SHP77 (cell line): Measurements from ENCODE around the gene SP2.

Experiments
- DNase-seq, 2 experiments: peaks; one replicate each; lab custom pipeline; 2025; lab: John Stamatoyannopoulos, UW

Gene SP2

DNA sequence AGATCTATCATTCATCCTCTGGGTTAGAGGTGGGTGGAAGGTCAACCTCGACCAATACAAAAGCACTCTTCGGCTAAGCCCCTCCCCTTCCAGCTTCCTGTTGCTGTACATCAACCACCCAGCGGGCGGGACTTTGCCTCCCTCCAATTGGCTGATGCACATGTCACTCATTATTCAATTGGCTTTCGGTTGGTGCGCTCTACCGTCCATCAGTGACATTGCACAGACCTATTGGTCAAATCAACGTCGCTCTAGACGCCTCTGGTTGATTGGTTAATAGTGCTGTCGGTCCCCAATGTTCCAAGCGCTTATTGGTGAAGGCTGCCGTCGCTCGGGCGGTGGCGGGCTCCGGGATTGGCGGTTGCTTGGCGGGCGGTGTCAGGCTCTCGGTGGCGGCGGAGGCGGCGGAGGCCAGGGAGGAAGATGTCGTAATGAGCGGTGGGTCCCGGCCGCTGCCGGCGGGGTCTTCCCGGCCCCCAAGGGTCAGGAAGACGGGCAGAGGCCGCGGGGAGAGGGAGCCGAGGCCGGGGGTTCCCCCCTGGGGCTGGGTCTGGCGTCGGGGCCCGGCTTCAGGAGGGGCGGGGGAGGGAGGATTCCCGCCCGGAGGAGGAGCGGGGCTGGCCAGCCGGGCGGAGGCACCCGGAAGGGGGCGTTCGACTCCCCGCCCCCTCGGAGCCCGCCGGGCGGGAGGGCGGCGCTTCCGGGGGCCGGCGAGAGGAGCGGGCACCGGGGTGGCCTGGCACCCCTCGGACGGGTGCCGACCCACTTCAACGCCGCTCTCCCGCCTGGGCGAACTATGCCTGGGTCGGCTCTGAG is at the start of gene SP2:
Gene SP2 (plus strand): TSS at position 381 of the 816 bp plus-strand sequence. CDS start 51 bp downstream, at position 432.
- DNase-seq, result peak; percentile 100

DNA sequence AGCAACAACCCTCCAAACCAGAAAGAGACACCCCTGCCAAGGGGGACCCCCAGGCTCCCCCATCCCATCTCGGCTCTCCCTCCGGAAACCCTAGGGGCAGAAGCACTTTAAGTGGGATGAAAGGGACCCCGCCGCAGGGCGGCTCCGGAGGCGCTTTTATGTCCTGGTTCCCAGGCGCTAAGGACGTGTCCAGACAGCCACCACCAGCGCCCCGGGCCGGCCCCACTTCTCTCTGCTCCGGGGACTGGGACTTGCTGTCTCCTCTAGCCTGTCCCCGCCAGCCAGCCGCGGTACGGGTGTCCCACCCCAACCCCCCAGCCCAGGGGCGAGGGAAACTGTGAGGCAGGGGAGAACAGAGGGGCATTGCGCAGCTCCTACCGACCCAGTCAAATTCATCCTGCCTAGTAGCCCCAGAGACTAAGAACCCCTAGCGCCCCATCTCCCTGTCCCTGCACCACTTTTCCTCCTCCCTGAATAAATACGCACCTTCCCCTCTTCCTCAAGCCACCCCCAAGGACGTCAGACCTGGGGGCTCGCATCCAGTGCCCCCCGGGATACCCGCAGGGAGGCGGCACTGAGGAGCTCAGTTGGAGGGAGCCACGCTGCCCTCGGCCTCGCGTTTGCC is 49.2 kb upstream of the SP2 start:
- no peak for DNase-seq

DNA sequence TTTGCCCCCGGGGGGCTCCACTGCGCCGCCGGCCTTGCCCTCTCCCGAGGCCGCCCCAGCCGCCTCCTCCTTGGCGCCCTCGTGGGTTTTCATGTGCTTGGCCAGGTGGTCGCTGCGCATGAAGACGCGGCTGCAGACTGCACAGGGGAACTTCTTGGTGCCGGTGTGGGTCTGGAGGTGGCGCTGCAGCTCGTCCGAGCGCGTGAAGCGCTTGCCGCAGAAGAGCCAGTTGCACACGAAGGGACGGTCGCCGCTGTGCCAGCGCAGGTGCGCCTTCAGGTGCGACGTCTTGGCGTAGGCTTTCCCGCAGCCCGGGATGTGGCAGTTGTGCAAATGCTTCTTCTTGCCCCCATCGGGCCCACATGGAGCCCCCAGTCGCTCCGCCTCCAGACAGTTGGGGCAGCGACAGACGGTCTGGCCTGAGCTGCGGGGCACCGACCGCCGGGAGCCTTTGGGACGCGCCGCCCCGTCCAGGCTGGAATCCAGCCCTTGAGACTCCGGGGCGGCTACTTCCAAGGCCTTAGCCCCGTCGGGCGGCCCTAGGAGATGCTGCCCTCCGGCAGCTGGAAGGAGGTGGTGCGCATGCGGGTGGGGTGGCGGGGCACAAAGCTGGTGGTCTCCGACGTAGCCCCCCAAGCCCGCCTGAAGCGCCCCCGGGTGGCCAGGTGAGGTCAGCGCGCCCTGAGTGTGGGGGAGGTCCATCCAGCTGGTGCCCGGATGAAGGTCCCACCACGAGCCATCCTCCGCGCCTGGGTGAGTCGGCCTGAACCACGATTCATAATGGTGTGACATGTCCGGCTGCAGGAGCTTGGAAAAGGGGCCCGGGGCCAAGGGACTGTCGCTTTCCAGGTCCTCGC is 48.5 kb upstream of the SP2 start:
- DNase-seq, result no peak

DNA sequence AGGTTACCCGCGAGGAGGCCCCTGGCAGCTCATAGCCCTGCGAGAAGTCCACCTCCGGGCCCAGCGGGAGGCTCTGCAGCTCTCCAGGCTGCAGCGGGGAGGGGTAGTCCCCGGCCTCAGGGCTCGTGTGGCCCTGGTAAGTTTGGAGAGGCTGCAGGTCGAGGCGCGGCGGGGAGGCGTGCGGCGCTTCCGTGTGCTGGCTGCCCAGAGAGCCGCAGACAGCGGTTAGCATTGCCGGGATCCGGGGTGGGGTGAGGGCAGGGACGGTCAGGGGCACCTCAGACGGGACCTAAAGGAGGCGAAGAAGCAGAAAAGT is 47.9 kb upstream of the SP2 start:
- no peak for DNase-seq

DNA sequence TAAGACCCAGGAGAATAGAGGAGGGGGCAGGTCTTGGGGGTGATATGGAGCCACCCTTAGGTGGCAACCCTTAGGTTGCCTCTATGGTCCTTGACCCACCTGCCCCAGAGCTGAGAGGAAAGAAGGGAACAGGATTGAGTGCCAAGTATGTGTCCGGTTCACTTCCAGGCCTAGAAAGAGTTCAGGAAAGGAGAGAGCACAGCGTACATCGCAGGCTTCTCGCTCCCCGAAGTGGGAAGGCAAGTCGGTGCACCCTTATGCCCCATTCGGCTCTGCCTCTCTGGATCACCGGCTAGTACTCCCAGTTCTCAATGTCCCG is 45.7 kb upstream of the SP2 start:
- DNase-seq, result no peak

DNA sequence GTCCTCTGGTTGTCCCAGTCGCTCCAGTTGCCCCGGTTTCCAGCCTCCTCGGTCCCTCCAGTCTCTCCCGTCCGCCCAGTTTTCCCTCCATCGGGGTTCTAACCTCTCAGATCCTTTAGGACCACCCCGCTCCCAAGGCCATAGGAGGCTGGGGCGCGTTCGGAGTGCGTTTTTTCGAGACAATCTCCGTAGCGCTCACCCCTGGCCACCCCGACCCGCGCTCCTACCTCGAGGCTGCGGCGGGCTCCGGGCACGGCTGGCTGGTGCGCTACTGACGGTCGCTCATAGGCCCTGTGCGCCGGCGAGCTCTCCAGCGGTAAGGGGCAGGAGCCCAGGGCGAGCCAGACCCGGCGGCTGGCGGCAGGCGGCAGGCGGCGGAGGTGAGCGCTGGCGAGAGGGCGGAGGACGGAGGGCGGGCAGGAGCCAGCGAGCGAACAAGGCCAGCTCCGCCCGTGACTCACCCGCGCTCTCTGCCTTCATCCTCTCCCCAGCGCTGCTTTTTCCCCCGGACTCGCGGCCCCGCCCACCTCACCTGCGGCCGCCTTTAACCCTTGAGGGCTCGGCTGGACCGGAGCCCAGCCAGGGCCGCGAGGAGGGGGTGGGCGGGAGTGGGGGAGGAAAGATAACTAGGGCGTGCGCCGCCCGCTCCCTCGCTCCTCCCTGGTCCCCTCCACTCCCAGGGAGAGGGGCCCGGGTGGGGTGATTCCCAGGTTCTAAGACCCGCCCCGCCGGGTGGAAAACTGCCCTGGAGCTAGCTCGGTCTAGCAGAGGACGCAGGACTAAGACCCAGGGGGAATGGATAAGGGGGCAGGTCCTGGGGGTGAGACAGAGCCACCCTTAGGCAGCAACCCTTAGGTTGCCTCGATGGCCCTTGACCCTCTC is 45.1 kb upstream of the SP2 start, which contains the start of gene SP6:
Gene SP6 (minus strand): TSS at position 472 of the 882 bp plus-strand sequence. CDS start 2,734 bp downstream, outside the sequence.
- DNase-seq, result peak; percentile 27 to 65

DNA sequence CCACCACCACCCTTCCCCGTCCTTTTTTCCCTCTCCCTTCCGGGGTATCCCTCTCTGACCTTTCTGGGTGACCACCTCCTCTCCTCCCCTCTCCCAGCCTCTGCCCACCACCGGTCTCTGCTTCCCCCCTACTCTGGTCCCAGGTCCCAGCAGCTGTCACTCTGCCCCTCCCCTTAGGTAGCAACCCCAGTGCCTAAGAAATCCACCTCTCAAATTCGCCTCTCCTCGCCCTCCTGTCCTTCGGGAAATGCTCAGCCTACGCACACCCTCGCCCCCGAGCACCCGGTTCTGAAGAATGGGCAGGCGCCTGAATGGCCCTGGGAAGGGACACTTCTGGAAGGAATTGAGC is 44.3 kb upstream of the SP2 start:
- DNase-seq, result no peak

DNA sequence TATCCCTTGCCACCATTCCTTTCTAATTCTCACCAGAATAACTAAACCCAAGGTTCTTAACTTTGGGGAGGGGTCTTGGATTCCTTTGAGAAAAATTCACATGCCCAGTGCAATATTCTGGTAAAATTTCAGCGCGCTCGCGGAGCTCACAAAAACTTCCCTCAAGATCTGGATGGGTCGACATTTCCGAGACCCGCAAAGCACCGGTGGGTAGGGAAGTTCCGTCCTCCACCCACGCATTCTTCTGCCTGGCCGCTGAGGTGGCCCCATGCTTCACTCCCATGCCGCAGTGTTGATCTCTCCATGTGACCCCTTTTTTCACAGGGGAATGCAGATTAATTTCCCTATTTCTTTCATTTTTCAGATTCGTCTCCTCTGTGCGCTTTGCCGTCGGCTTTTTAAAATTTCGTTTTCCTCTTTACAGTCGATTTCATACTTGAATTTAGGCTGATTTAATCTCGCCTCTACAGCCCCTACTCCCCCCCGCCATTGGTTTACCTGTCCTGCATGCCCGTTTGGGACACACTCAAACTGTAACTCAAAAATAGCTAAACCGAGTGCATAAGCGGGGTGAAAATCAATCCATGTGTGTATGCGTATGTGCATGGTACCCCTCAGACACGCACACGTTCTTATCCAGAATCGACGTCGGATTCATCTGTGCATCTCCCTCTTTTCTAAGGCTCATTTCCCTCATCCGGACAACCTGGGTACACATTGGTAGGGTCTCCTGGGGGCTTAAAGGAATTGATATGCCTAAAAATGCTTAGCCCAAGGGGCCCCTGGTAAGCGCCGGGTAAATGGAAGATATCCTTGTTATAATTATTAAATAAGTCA is 43.7 kb upstream of the SP2 start:
- no peak for DNase-seq

DNA sequence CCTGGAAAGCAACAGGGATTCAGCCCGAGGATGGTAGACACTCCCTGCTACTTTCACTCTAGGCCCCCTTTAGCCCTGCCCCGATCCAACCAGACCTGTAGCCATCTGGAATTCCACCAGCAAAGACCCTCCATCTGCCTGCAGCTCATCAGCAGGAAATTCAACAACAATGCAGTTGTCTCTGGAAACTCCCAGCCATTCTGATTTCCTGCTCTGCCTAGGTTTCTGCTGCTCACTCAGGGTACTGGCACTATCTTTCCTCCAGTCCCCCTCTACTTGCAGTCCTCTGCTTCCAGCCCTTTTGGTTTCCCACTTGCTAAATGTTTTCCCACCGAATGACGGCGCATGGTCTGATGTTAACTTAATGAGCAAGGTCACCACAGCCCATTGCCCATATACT is 42.4 kb upstream of the SP2 start:
- DNase-seq, result no peak

DNA sequence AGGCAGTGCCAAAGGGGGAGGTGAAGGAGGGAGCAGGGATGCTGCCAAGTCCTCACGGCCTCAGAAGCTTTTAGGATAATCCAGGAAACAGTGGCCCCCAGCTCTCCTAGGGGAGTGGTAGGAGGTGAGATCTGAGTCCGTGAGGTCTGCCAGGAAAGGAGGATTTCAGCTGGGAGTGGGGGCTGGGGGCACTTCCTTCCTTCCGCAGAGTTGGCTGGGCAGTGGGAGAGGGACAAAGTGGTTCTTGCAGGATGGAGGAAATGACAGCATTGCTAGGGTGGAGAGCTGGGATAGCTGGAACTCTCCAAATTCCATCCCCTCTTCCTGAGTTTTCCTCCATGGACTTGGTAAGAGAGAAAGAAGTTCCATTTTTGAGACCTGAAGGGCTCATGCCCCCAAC is 40.3 kb upstream of the SP2 start:
- no peak for DNase-seq

DNA sequence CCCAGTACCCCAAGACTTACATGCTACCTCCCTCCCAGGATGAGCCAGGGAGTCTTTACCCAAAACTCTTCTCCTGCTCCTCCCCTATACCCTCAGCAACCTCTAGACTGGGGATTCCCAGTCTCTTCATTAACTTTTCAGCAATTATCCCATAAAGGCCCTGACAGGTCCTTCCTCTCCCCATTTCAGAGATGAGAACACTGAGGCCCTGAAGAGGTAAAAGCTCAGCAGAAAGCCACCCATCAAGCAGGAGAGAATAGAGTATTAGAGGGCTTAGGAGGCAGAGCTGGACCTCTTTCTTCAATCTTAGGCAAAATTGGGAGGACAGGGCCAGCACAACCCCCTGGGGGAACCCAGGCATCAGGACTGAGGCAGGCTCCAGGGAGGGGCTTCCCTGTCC is 39.2 kb upstream of the SP2 start:
- no peak for DNase-seq

DNA sequence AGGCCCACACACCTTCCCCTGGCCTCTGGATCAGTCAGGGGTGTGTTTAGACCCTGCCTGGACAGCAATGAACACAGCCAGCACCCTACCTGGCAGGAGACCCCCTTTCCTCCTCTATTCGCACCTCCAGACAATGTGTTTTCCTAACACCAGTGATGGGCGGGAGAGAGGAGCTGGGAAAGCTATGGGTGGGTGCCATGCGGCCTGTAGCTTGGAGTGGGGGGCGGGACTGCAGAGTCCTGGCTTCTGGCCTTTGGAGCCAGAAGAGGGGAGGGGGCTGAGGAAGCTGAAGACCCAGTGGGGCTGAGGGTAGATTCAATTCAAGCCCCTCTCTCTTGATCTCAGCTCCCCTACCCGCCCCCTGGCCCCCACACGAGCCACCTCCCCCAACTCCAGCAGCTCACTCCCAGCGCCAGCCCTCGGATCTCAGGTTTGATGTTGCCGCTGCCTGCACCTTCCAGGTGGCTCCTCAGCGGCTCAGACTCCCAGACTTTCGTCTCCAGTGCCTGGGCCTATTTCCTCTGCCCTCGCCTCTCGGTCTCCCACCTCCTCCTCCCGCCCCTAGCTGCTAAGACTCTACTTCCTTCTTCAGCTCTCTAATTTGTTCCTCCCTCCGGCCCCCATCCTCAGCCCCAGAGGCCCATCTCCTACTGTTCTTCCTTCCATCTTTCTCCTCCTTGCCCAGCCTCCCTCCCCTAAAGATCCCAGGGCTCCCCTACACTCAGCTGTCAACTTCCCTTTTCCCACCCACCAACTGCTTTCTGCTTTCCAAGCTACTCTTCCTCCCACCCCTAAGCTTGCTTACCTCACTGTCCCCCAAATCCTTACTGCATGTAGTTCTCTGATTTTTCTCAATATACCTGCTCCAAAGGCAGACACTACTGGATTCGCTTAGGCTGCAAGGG is 38.2 kb upstream of the SP2 start:
- DNase-seq, result no peak

DNA sequence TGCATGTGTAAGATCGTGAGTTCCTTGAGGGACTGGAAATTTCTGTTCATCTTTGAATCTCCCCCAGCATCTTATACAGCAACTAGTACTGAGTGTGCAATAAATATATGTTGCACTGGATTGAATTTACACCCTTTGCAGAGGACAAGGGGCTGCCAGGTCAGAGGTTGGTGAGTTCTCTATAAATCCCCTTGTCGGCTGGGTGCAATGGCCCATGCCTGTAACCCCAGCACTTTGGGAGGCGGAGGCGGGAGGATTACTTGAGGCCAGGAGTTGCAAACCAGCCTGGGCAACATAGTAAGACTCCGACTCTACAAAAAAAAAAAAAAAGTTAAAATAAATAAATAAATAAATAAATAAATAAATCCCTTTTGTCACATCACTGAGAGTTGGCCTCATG is 35.6 kb upstream of the SP2 start:
- no peak for DNase-seq

DNA sequence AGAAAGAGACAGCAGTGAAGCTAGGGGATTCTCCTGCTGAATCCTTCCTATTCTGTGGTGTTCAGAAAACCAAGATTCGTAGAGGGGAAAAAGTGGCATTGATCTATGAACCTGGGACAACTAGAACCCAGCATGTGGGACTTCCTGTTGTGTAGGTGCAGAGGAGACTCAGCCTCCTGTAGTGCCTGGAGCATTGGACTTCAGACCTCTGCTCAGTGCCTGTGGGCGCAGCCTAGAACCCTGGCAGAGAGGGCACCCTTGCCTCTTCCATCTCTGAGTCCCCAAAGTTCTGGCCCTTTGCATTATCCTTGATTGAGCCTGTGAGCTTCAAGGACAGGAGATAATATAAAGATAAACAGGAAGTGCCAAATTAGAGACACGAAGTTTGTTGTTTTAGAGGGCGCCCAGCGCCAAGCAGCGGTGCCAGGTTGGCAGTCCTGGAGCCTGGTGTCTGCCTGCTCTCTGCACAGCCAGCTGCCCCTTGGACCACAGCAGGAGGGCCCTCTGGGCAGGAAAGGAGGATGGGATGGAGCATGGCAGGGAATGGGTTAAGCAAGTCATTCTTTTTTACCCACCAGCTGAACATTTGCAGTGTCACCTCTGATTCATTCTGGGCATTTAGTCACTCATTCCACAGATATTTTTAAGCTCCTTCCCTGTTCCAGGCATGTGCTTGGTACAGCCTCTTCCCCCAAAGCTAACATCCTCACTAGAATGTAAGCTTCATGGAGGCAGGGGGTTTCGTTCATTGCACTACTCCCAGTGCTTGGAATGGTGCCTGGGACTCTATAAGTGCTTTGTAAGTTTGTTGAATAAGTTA is 33.2 kb upstream of the SP2 start:
- no peak for DNase-seq

DNA sequence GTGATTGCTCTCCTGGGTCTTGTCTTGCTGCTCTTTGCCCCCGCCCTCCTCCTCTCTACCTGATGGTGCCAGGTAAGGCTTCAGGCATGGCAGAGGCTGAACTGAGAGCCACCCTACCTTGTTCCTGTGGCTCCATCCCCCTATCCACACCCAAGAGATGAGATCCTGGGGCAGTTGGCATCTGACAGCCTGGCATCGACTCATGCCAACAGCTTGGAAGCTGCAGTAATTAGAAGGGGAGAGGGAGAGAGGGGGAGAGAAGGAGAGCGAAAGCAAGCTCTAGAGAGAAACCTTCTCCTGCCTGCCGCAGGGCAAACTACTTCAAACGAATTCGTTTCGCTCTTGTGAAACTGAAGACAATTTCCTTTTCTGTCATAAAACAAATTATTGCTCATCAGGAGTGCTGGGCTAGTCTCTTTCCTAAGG is 31.2 kb upstream of the SP2 start:
- DNase-seq, result no peak

DNA sequence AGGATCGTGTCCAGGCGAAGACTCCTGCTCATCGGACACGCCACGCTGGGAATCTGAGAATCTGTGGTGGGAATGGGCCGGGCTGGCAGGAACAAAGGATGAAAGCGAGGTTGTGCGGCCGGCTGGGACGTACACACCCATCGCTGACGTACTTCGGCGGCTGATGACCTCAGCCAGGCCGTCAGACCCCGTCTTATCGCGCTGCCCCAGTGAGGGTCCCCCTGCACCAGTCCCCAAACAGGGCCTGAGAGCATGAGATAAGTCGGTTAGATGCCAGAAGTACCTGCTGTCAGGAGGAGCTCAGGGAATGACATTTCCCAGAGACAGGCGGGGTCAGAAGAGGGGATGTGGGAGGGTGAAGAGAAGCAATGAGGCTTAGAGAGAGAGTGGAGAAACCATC is 29.1 kb upstream of the SP2 start:
- DNase-seq, result no peak

DNA sequence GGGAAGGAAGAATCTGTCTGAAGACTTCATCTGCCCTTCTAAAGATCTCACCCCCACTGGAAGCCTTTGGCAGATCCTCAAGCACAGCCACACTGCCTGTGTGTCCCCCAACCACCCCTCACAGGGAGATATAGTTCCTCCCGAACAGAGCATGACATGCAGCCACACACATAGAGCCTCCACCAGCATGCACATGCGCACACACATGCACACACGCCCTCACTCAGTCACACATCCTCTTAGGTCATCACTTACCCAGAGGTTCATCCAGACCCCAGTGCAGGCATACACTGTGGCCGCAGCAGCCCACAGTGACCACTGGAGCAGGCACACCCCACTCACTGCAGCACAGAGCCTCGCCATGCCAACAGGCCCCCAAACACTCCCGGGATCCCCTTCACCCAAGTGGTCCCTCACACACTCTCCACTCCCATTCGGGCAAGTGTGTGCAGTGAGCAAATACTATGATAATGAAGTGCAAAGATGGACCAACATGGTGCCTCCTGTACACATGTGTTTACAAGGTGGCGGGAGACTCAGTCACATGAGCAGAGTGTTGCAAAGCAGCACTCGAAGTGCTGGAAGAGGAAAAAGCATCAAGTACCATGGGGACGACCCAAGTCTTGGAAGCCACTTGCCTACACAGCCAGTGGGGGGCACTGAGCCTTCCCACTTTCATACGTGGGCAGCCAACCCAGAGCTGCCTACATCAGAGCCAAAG is 28.1 kb upstream of the SP2 start:
- no peak for DNase-seq

DNA sequence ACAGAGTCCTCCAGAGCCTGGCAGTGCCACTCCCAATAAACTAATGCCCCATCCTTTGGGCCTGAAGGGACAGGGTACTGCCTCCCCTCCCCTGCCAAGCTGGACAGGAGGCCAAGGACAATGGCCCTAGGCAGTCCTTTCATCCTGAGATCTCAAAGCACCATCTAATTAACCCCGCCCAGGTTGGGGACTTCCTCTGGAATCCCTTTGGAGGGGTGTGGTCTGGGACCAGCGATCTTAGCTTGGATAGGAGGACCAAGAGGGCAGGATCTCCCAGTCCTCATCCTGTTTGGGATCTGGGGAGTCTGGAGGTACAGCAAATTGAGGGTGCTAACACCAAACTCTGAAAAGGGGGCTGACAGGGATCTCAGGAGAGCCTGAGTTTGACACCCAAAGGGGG is 26.9 kb upstream of the SP2 start:
- DNase-seq, result no peak

DNA sequence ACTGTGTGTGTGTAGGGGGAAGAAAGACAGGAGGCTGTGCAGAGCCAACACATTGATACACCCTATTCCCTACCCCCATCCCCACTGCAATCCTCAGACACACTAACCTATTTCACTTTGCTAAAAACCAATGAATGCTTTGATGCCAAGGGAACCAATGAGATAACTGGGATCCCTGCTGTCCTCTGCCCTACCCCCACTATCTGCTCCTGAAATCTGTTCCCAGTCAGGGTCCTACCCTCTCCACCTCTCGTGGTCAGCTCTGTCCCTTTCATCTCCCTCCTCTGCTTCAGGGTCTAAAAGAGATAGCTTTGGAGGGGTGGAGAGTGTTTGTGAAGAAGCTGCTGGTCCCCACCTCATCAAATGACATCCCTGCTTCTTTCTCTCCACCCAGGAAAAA is 26.0 kb upstream of the SP2 start:
- DNase-seq, result no peak
